ENCODE results near the gene ANXA2R. TPM values are rescaled to one million over a fixed set of nuclear protein-coding genes. Genes with fewer than 3 reads are reported as not detected.

The ANXA2R gene
- total and polyA plus RNA-seq, 9 of the 15 experiments (the other 6 are each of a cell fraction or from before 2014, with no cell fraction given) = 2.1 to 4.8 (median 3.4) TPM

- TF ChIP-seq REST (IDR thresholded peaks at IDR 0.05; ENCODE audit: borderline replicate concordance) = no peak; the same call in 1 of the 2 replicates
- TF ChIP-seq REST (CRISPR knock-in tag; IDR thresholded peaks at IDR 0.05; ENCODE audit: low read depth) = no peak
- no peak for TF ChIP-seq C11orf30 (IDR thresholded peaks at IDR 0.05; ENCODE audit: low read depth)
- no peak for TF ChIP-seq GTF2E2 (tag; IDR thresholded peaks at IDR 0.05)
- no peak for TF ChIP-seq ZKSCAN8 (CRISPR knock-in tag; IDR thresholded peaks at IDR 0.05)
- no peak for TF ChIP-seq ZNF431 (CRISPR knock-in tag; IDR thresholded peaks at IDR 0.05)
- no peak for TF ChIP-seq ZNF444 (CRISPR knock-in tag; IDR thresholded peaks at IDR 0.05)
- no peak for TF ChIP-seq ZNF764 (CRISPR knock-in tag; IDR thresholded peaks at IDR 0.05; ENCODE audit: low read depth)
- peak; percentile 60; the same call in 1 of the 2 replicates for TF ChIP-seq MYNN (IDR thresholded peaks at IDR 0.05)
- no peak for TF ChIP-seq MYNN (CRISPR knock-in tag; IDR thresholded peaks at IDR 0.05)
- TF ChIP-seq CC2D1A (IDR thresholded peaks at IDR 0.05) = 0 out of 2 replicates have a peak, but pooled peaks have one; percentile 26
- TF ChIP-seq, protein P1, sequence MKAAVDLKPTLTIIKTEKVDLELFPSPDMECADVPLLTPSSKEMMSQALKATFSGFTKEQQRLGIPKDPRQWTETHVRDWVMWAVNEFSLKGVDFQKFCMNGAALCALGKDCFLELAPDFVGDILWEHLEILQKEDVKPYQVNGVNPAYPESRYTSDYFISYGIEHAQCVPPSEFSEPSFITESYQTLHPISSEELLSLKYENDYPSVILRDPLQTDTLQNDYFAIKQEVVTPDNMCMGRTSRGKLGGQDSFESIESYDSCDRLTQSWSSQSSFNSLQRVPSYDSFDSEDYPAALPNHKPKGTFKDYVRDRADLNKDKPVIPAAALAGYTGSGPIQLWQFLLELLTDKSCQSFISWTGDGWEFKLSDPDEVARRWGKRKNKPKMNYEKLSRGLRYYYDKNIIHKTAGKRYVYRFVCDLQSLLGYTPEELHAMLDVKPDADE (conservative IDR thresholded peaks at IDR 0.05; ENCODE audit: control insufficient read depth, low read depth, low read length) = no peak
- no peak for TF ChIP-seq ATF1 (CRISPR knock-in tag; IDR thresholded peaks at IDR 0.05)
- no peak for TF ChIP-seq ATF1 (tag; IDR thresholded peaks at IDR 0.05)
- no peak for TF ChIP-seq TAF7 (tag; IDR thresholded peaks at IDR 0.05)
- no peak for TF ChIP-seq SREBF2 (CRISPR knock-in tag; IDR thresholded peaks at IDR 0.05)
- TF ChIP-seq, protein P2, sequence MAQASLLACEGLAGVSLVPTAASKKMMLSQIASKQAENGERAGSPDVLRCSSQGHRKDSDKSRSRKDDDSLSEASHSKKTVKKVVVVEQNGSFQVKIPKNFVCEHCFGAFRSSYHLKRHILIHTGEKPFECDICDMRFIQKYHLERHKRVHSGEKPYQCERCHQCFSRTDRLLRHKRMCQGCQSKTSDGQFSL (CRISPR knock-in tag; IDR thresholded peaks at IDR 0.05) = no peak
- TF ChIP-seq, protein P2 (tag; IDR thresholded peaks at IDR 0.05) = no peak
- no peak for TF ChIP-seq BRF2 (IDR thresholded peaks at IDR 0.05; ENCODE audit: borderline replicate concordance, insufficient read depth, insufficient read length)
These were observed 32.7 kb downstream of the ANXA2R start (continued) for GRCh38 chr5:43007246-43007910.

Measured in K562 (cell line).